Skin of body (tissue), 3 donors: ENCODE measurements around the gene AK5. TPM values are rescaled to one million over a fixed set of nuclear protein-coding genes. Genes with fewer than 3 reads are reported as not detected.

ENCODE experiments used
- DNase-seq: peaks from one replicate; lab custom pipeline; 2025; lab: John Stamatoyannopoulos, UW
- small RNA-seq: library from RNA; depleted of rRNA; stranded (forward); fragments of <200 nt; gene quantifications from one replicate; pipeline ENCODE3, GENCODE V24; 2014; ENCODE audit warnings: low replicate concordance
- total RNA-seq: library from RNA; depleted of rRNA; stranded (reverse); fragments of >200 nt; gene quantifications from one replicate; pipeline ENCODE4 v1.2.3, GENCODE V29; 2014

AK5 gene
- total RNA-seq, 1 donor from 2014 or later, result 6.4 TPM

DNA sequence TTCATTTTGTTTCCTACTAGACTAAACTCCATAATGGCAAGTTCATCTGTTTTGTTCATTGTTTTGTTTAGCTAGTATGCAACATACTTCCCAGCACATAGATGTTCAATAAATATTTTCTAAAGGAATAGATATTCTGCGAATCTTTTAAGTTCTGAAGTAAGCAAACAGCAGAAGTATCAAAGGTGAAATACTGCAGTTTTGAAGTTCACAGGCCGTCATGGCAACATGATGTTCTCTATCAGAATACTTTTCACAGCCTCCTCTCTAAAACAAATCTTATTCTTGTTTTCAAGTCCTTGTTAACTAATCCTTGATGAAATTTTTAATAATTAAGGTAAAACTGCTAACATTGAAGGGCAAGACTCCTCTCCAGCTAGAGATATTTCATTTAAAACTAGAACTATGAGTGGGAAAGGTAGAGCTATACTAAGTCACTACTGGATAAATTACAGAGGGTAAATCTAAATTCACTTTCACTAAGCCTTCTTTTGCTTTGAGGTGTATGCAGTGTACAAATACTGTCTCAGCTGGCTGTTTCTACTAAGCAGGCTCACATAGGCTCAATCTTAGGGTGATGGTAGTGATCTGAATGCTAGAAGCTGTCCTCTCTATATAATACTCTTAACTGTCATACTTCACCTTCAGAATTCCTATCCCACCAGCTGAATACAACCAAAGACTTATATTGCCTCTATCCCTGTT lies 303.9 kb downstream of the AK5 start:
- no peak for DNase-seq

DNA sequence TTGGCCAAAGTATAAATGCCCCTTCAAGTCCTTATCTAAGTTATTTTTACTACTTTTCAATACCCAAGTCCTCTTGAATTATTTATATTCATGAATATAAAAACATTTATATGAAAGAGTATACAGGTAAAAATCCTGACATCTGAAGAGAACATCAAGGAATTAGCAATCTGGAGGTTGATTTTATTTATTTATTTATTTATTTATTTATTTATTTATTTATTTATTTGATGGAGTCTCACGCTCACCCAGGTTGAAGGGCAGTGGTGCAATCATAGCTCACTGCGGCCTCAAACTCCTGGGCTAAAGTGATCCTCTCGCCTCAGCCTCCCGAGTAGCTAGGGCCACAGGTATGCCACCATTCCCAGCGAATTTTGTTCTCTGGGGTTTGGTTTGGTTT lies 307.4 kb downstream of the AK5 start:
- DNase-seq, result no peak

GRCh38 chr1:77590651-77591050 lies 308.8 kb downstream of the AK5 start:
- no peak for DNase-seq

- DNase-seq, result no peak
Observed at GRCh38 chr1:77592906-77593305, 311.1 kb downstream of the AK5 start.

DNA sequence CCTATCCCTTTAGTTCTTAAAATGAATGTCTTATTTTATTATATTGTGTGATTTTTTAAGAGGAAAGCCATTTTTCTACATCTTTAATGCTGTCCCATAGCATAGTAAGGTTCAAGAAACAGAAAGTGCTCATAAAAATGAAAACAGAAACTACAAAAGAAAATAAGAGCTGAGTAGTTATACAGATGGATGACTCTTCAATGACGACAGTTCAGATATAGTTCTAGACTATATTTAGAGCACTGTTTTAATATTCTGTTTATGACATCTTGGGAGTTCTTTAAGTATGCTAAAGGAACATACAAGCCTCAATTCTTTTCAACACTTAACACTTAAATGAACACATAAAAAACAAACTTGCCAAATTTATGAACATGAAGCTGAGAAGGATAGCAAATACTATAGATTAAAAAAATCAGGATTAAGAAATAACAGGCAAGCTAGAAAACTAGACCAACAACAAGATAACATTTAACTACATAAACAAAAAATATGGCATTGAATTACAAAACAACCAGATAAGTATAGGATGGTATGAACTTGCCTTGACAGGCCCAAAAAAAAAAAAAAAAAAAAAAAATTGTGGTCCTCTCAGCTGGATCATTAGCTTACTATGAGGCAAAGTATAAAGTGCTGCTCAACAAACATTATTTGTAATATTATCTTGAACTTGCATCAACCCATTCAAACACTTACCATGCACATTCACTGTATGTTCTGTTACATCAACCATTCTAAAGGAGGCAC lies 312.7 kb downstream of the AK5 start:
- DNase-seq, result no peak

DNA sequence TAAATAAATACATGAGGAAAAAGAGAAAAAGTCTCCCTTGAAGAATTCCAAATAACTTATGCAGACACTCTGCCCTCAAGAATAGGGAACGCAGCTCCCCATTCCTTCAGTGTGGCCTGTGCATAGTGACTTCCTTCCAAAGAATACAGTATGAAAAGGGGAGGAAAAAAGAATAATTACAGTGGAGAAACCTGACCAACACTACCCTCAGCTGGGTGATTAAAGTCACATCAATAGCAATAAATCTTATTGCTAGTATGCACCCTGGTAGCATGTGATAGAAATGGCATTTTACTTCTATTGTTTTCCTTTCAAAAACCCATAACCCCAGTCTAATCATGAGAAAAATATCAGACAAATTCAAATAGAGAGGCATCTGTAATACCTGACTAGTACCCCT lies 315.5 kb downstream of the AK5 start:
- DNase-seq, result no peak

- no peak for DNase-seq
Observed at GRCh38 chr1:77605246-77606026, 323.6 kb downstream of the AK5 start.

GRCh38 chr1:77608893-77609292 lies 327.1 kb downstream of the AK5 start:
- no peak for DNase-seq

Small RNA genes lying within 50 kb of the gene (small RNA-seq; reads per million reads assigned to genes)
- gene RNU7-8P, result not detected

Other genes with a start within 250 kb of the AK5 start
- 19.8 TPM for gene PIGK, start 62.6 kb upstream of the AK5 start, total RNA-seq